A549 (cell line): ENCODE results near the gene LCE1B.

Experiments
- EP300 ChIP-seq, 2 experiments: fragments of >200 bp; sonication (Bioruptor Twin); formaldehyde crosslinking; IDR thresholded peaks; 2 replicates in 1 of 2; 3 replicates in 1 of 2; pipeline ENCODE4 v1.6.1; 2016 to 2017
- KDM1A ChIP-seq: fragments of 200-600 bp; sonication (generic); IDR thresholded peaks from 2 replicates; pipeline ENCODE4 v1.6.1; 2016; ENCODE audit warnings: low read depth, mild to moderate bottlenecking
- MAX ChIP-seq: IDR thresholded peaks from 2 replicates; pipeline ENCODE4 v1.6.1; 2012
- MAZ ChIP-seq: fragments of 150-350 bp; IDR thresholded peaks from 2 replicates; pipeline ENCODE4 v1.6.1; 2014; ENCODE audit warnings: antibody characterized with exemption, low read depth, low read length, borderline replicate concordance
- NR3C1 ChIP-seq: fragments of >200 bp; sonication (Bioruptor Twin); formaldehyde crosslinking; IDR thresholded peaks from 3 replicates; pipeline ENCODE4 v1.6.1; 2017
- RAD21 ChIP-seq, 2 experiments: fragments of >200 bp in 1 of 2; sonication (Bioruptor Twin) in 1 of 2; formaldehyde crosslinking in 1 of 2; IDR thresholded peaks in 1 of 2; conservative IDR thresholded peaks in 1 of 2; 2 replicates in 1 of 2; 3 replicates in 1 of 2; pipeline ENCODE4 v1.6.1; 2012 to 2018; ENCODE audit warnings: inconsistent platforms in 1 of 2
- TF ChIP-seq, protein P1 (sequence below): fragments of >200 bp; sonication (Bioruptor Twin); formaldehyde crosslinking; IDR thresholded peaks from 3 replicates; pipeline ENCODE4 v1.6.1; 2016
- TF ChIP-seq, protein P2 (sequence below): fragments of >200 bp; sonication (Bioruptor Twin); formaldehyde crosslinking; IDR thresholded peaks from 3 replicates; pipeline ENCODE4 v1.5.1; 2016

- no peak for TF ChIP-seq MAX
- no peak for TF ChIP-seq EP300 (IDR thresholded peaks at IDR 0.05)
- no peak for TF ChIP-seq KDM1A
- no peak for TF ChIP-seq MAZ
- no peak for TF ChIP-seq RAD21 (conservative IDR thresholded peaks at IDR 0.05 in 1 of 2, IDR thresholded peaks at IDR 0.05 in 1 of 2)
- TF ChIP-seq, protein P1, sequence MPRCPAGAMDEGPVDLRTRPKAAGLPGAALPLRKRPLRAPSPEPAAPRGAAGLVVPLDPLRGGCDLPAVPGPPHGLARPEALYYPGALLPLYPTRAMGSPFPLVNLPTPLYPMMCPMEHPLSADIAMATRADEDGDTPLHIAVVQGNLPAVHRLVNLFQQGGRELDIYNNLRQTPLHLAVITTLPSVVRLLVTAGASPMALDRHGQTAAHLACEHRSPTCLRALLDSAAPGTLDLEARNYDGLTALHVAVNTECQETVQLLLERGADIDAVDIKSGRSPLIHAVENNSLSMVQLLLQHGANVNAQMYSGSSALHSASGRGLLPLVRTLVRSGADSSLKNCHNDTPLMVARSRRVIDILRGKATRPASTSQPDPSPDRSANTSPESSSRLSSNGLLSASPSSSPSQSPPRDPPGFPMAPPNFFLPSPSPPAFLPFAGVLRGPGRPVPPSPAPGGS = no peak
- TF ChIP-seq, protein P2, sequence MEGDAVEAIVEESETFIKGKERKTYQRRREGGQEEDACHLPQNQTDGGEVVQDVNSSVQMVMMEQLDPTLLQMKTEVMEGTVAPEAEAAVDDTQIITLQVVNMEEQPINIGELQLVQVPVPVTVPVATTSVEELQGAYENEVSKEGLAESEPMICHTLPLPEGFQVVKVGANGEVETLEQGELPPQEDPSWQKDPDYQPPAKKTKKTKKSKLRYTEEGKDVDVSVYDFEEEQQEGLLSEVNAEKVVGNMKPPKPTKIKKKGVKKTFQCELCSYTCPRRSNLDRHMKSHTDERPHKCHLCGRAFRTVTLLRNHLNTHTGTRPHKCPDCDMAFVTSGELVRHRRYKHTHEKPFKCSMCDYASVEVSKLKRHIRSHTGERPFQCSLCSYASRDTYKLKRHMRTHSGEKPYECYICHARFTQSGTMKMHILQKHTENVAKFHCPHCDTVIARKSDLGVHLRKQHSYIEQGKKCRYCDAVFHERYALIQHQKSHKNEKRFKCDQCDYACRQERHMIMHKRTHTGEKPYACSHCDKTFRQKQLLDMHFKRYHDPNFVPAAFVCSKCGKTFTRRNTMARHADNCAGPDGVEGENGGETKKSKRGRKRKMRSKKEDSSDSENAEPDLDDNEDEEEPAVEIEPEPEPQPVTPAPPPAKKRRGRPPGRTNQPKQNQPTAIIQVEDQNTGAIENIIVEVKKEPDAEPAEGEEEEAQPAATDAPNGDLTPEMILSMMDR = no peak
- no peak for TF ChIP-seq NR3C1
Measured at GRCh38 chr1:152811050-152811449, 721 bp upstream of the LCE1B start.
